ENCODE results near the gene TMC6. TPM values are rescaled to one million over a fixed set of nuclear protein-coding genes. Genes with fewer than 3 reads are reported as not detected.
A peak's percentile ranks its signal among the peaks of the same experiment; 100 is the strongest.

The TMC6 gene
- polyA plus RNA-seq, 1 donor (not counting 4 experiments of a cell fraction or from before 2014, with no cell fraction given): 20.4 TPM

GRCh38 chr17:78159575-78160158 is 31.1 kb upstream of the TMC6 start:
- Histone ChIP-seq H3K9me3 (ENCODE audit: control insufficient read depth, low read depth, low read length) (no peaks in the 10 kb centered on the region), H2AFZ (ENCODE audit: control insufficient read depth, low read length) (peak overlapping the region; percentile 1), H4K20me1 (ENCODE audit: control insufficient read depth, extremely low read depth, insufficient read depth, low read length) (no peaks in the 10 kb centered on the region), H3K36me3 (ENCODE audit: control insufficient read depth in 2 of 2, extremely low read depth in 1 of 2, insufficient read depth in 2 of 2, low read length in 2 of 2) (no peaks in the 10 kb centered on the region), H3K9me1 (ENCODE audit: control insufficient read depth, extremely low read depth, insufficient read depth, low read length) (no peaks in the 10 kb centered on the region), H3K27ac (ENCODE audit: control insufficient read depth, insufficient read depth, low read length) (peak overlapping the region; percentile 77), H3K4me1 (ENCODE audit: control insufficient read depth, extremely low read depth, insufficient read depth, low read length) (peaks cover 35% of the 10 kb centered on the region), H3K4me3 (ENCODE audit: control insufficient read depth in 2 of 3, extremely low read depth in 1 of 3, insufficient read depth in 2 of 3, low read depth in 1 of 3, low read length in 3 of 3) (peak overlapping the region in 1 of 3 experiments; percentile 36), H3K79me2 (ENCODE audit: control insufficient read depth, insufficient read depth, low read length) (no peaks in the 10 kb centered on the region), H3K9ac (ENCODE audit: control insufficient read depth, extremely low read depth, insufficient read depth, low read length) (peak overlapping the region; percentile 53), H3K27me3 (ENCODE audit: control insufficient read depth, extremely low read depth, insufficient read depth, low read length) (no peaks in the 10 kb centered on the region), H3K4me2 (ENCODE audit: control insufficient read depth, extremely low read depth, insufficient read depth, low read depth, low read length) (peak overlapping the region; percentile 63)
- DNase-seq (ENCODE audit: low read depth, low spot score) (peak; percentile 90), FAIRE-seq (peak; percentile 98)
- dilution Hi-C loops (cut with MboI; ENCODE audit: extremely low pct_ligation_motif_present, low sequenced_read_pairs): no loop called here
- no peak for TF ChIP-seq EZH2 (IDR thresholded peaks at IDR 0.05; ENCODE audit: low read length)
- TF ChIP-seq, protein P1, sequence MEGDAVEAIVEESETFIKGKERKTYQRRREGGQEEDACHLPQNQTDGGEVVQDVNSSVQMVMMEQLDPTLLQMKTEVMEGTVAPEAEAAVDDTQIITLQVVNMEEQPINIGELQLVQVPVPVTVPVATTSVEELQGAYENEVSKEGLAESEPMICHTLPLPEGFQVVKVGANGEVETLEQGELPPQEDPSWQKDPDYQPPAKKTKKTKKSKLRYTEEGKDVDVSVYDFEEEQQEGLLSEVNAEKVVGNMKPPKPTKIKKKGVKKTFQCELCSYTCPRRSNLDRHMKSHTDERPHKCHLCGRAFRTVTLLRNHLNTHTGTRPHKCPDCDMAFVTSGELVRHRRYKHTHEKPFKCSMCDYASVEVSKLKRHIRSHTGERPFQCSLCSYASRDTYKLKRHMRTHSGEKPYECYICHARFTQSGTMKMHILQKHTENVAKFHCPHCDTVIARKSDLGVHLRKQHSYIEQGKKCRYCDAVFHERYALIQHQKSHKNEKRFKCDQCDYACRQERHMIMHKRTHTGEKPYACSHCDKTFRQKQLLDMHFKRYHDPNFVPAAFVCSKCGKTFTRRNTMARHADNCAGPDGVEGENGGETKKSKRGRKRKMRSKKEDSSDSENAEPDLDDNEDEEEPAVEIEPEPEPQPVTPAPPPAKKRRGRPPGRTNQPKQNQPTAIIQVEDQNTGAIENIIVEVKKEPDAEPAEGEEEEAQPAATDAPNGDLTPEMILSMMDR (optimal IDR thresholded peaks at IDR 0.05 in 1 of 3, IDR thresholded peaks at IDR 0.05 in 1 of 3, conservative IDR thresholded peaks at IDR 0.05 in 1 of 3; ENCODE audit: extremely low read depth in 1 of 3, insufficient read depth in 2 of 3, low read length in 3 of 3): no peak

DNA sequence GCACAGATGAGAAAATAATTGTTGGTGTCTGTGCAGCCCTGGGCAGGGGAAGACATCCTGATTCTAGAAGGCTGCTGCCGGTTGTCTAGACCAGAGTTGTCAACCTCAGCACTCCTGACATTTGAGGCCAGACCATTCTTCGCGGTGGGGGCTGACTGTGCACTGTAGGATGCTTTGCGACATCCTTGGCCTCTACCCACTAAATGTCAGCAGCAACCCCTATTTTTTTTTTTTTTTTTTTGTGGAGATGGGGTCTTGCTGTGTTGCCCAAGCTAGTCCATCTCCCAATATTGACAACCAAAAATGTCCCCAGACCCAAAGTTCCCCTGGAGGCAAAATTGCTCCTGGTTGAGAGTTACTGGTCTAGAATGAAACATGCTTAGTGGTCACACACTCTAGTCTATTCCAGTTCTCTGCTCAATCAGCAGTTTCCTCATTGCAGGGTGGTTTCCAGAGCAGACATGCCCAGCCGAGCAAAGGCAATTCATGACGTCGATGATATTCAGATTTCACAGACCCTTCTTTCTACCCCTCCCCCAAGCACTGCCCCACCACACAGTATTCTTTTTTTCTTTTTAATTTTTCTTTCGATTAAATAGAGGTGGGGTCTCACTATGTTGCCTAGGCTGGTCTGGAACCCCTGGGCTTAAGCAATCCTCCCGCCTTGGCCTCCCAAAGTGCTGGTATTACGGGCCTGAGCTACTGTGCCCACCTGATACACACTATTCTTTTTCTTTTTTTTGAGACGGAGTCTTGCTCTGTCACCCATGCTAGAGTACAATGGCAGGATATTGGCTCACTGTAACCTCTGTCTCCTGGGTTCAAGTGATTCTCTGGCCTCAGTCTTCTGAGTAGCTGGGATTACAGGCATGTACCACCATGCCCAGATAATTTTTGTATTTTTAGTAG is 26.6 kb upstream of the TMC6 start:
- no peaks in the 10 kb centered on the region for H3K79me2 ChIP-seq (ENCODE audit: control insufficient read depth, insufficient read depth, low read length)
- dilution Hi-C loops (cut with MboI; ENCODE audit: extremely low pct_ligation_motif_present, low sequenced_read_pairs): no loop called here
- H3K9me3 ChIP-seq (ENCODE audit: control insufficient read depth, low read depth, low read length): no peaks in the 10 kb centered on the region
- H3K27me3 ChIP-seq (ENCODE audit: control insufficient read depth, extremely low read depth, insufficient read depth, low read length): no peaks in the 10 kb centered on the region
- TF ChIP-seq, protein P1 (optimal IDR thresholded peaks at IDR 0.05 in 1 of 3, IDR thresholded peaks at IDR 0.05 in 1 of 3, conservative IDR thresholded peaks at IDR 0.05 in 1 of 3; ENCODE audit: extremely low read depth in 1 of 3, insufficient read depth in 2 of 3, low read length in 3 of 3): no peak
- TF ChIP-seq EZH2 (IDR thresholded peaks at IDR 0.05; ENCODE audit: low read length): no peak
- peak; percentile 67 for FAIRE-seq
- no peak overlapping the region for H3K4me3 ChIP-seq (ENCODE audit: control insufficient read depth in 2 of 3, extremely low read depth in 1 of 3, insufficient read depth in 2 of 3, low read depth in 1 of 3, low read length in 3 of 3)
- no peaks in the 10 kb centered on the region for H3K9me1 ChIP-seq (ENCODE audit: control insufficient read depth, extremely low read depth, insufficient read depth, low read length)
- DNase-seq (ENCODE audit: low read depth, low spot score): no peak
- H4K20me1 ChIP-seq (ENCODE audit: control insufficient read depth, extremely low read depth, insufficient read depth, low read length): no peaks in the 10 kb centered on the region
- H3K4me1 ChIP-seq (ENCODE audit: control insufficient read depth, extremely low read depth, insufficient read depth, low read length): peaks cover 29% of the 10 kb centered on the region
- H3K4me2 ChIP-seq (ENCODE audit: control insufficient read depth, extremely low read depth, insufficient read depth, low read depth, low read length): no peak overlapping the region
- no peak overlapping the region for H2AFZ ChIP-seq (ENCODE audit: control insufficient read depth, low read length)
- no peak overlapping the region for H3K9ac ChIP-seq (ENCODE audit: control insufficient read depth, extremely low read depth, insufficient read depth, low read length)
- H3K27ac ChIP-seq (ENCODE audit: control insufficient read depth, insufficient read depth, low read length): no peak overlapping the region
- no peaks in the 10 kb centered on the region for H3K36me3 ChIP-seq (ENCODE audit: control insufficient read depth in 2 of 2, extremely low read depth in 1 of 2, insufficient read depth in 2 of 2, low read length in 2 of 2)

All from keratinocyte (primary cell).